HG03571 (cell line): ENCODE measurements around the gene RIPOR2.

Experiments used
- ATAC-seq: cut with Tn5 transposase; IDR thresholded peaks from one replicate; pipeline ENCODE4 v1.9.1; 2021; ENCODE audit not compliant: unreplicated experiment

The RIPOR2 gene

DNA sequence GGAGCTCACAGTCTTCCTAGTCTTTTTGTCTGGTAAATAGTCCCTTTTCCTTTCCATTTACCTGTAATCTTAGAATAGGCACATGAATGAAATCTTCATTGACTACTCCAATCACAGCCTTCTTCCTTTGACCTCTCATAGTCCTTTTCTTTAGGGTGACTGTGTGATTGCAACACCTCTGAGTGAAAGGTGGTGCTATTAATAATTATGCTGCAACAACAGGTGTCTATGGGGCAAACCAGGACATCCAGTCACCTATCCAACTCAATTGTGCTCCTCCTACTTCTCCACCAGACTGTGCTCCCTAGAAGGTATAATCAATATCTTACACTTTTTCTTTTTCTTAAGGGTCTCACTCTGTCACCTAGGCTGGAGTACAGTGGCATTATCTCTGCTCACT lies 29.4 kb downstream of the RIPOR2 start:
- no peak for ATAC-seq

DNA sequence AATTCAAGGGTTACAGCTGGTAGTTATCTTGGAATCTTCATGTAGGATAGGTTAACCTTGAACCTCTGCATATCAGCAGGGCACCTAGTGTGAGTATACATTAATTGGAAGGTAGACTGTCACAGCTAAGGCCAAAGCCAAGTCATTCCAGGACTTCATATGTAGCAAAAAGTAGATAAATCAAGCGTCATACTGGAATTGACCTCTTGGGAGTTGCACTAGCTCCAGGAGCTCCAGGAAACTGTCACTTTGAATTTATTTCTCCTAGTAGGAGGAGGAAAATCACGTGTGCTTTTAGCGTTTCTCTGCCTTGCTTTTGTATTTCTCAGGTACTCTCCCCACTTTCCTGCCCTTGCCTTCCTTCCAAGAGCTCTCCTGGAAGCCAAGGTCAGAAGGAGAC lies 30.3 kb downstream of the RIPOR2 start:
- ATAC-seq = no peak

GRCh38 chr6:24903681-24904080 lies 32.1 kb downstream of the RIPOR2 start:
- ATAC-seq = no peak

DNA sequence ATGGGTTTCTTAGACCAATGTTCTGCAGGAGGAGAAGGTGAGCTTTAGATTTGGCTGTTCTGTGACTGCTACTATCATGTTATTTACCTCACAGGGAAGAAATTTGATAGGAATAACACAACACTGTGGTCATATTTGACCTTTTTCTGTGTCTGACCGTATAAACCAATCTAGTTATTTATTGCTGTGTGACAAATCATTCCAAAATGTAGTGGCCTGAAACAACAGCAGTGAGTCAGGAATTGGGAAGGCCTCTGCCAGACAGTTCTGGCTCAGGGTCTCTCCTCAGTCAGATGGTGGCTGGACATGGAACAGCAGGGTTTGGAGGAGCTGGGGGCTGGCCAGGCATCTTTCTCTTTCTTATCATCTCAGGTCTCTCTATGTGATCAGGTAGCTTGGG lies 33.0 kb downstream of the RIPOR2 start:
- ATAC-seq = no peak

DNA sequence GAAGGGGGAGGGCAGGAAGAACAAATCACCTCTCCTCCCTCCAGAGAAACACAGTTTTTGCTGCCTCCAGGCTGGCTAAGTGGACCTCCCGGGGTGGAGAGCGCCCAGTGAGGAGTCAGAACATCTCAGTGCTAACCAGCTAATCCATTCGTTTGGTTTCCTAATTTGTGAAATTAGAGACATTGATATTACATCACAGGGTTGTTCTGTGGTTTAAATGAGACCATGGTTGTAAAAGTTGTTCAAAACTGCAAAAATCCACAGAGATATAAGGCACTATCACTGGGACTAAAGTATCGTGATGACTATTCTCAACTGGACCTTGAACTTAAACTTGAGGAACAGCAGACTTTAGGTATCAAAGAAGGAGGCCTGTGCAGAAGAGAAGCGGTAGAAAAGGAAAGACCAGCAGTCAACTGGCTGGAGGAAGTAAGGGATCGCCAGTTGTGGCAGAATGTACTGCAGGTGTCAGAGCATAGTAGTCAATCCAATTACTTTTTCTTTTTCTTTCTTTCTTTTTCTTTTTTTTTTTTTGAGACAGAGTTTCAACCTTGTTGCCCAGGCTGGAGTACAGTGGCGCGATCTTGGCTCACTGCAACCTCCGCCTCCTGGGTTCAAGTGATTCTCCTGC lies 33.9 kb downstream of the RIPOR2 start:
- no peak for ATAC-seq

- no peak for ATAC-seq
These were observed 34.7 kb downstream of the RIPOR2 start for GRCh38 chr6:24900917-24901697.

GRCh38 chr6:24899997-24900325 lies 35.8 kb downstream of the RIPOR2 start:
- ATAC-seq = no peak

DNA sequence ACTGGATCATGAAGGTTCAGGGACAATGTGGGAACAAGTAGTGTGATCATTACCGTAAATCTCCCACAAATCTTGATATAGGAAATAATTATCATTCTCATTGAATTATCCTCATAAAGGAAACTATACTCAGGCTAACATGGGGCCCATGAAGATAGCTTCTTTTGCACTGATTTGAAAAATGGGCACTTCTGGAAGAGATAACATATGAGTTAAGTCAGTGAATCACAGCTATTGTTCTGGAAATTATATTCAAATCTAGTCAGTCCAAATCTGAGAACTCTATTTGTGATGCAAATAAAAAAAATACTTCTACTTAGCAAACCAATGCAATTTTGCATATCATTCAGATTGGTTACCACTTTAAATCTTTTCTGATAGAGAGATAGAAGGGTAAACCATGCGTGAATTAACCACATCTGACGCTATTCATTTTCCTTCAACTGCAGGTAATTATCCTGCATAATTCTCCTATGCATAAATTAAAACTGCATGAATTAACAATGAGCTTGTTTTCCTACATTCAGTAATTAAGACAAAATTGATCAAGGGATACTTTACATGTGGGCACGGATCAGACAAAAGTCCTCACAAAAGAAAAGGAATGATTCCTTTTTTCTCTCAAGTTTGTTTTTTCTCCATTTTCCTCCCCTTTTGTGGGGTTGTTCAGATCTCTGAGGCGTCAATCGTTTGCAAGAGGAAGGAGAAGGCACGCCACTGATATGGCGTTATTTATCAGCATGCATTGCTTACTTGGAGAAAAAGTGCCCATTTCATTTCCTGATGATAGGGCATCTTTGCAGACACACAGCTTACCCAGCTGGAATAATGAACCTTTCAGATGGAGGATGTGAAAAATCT lies 36.4 kb downstream of the RIPOR2 start:
- no peak for ATAC-seq

GRCh38 chr6:24898676-24899075 lies 37.1 kb downstream of the RIPOR2 start:
- ATAC-seq = no peak

DNA sequence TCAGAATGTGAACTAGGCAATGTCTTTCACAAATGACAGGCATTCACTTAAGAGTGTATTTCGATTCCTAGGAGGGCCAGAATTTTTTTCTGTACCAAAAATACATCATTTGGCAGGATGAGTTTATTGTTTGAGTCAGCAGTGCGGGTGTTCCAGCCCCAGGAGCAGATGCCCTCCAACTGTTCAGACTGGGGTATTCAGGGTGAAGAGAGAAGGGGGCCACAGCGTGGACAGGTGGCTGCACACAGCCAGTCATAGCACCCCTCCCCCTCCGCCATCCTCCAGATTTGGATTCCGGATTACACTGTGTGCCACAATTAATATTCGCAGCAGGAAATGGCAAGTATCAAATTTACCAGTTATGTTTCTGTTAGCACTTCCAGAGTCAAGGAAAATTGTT lies 38.6 kb downstream of the RIPOR2 start:
- no peak for ATAC-seq

DNA sequence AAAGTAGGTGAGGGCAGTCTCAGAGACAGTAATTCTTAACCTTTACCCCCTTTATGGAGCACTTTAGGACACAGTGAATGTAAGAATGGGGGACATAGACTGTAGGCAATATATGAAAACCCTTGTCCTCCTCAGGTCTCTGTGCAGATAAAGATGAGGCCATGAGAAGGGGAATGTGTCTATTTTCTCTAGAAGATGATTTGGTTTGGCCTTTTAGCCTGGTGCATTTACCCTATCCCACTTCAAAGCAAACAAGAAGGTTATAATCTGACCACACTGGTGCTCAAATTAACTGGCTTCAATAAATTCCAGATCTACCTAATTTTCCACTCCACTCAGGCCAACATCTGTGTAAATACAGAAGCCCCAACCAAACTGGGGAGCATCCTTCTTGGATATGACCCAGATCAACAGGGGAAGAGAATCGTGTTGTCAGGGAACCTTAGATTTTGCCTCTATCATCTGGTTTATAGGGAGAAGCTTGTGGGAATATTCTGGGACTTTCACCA lies 42.4 kb downstream of the RIPOR2 start:
- no peak for ATAC-seq

- no peak for ATAC-seq
These were observed 44.8 kb downstream of the RIPOR2 start for GRCh38 chr6:24891004-24891403.

GRCh38 chr6:24890471-24890870 lies 45.3 kb downstream of the RIPOR2 start:
- no peak for ATAC-seq

GRCh38 chr6:24888715-24889370 lies 46.9 kb downstream of the RIPOR2 start:
- no peak for ATAC-seq

- ATAC-seq = no peak
These were observed 48.1 kb downstream of the RIPOR2 start for GRCh38 chr6:24887545-24888140.

DNA sequence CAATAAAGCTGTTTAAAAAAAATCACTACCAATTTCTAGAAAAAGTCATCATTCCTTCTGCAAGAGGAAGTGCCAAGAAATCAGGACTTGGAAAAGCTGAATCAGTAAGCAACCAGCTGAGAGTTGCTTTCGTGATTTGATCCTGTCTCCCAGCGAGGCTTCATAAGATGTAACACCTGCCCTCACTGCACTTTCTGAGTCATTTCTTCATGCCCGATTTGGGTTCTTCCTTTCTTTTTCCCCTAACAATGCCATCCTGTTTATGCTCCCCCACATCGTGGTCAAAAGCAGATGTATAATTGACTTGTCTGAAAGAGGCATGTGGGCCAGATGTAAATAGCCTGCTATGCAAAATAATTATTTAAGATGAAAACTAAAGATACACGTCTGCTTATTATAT lies 52.1 kb downstream of the RIPOR2 start:
- ATAC-seq = peak; percentile 65

DNA sequence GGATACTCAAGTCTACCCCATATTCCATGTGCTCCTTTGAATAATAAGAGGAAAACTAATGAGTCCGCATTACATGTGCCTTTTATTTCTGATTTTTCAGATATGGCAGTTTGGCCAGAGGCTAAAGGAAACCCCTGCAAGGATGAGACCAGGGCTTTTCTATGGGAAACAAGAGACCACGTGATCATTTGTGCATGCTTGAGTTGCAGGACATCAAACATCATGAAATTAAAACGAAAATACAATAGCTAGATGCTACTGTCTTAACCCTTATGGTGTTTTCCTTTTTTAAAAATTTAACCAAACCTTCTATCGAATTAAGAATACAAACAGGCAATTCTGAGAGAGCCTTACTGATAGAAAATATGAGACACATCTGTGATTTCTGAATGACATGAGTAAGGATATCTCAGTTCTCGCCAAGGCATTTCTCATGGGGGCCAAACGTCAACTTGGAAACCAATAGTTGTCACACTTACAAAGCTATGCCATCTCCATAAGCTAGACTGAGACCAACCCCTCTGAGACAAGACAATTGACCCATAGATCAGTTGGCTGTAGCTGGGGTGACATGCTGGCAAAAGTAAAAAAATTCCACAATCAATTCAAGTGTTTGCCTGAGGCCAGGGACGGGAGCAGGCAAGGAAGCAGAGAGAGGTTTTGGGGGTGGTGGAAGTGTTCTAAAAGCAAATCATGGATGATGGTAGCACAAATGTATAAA lies 52.8 kb downstream of the RIPOR2 start:
- no peak for ATAC-seq

- ATAC-seq = no peak
These were observed 53.5 kb downstream of the RIPOR2 start for GRCh38 chr6:24882295-24882694.

- no peak for ATAC-seq
These were observed 54.4 kb downstream of the RIPOR2 start for GRCh38 chr6:24881376-24881775.

- no peak for ATAC-seq
These were observed 55.3 kb downstream of the RIPOR2 start for GRCh38 chr6:24880451-24880850.
